Measurements from ENCODE around the gene SHROOM4. TPM values are rescaled to one million over a fixed set of nuclear protein-coding genes. Genes with fewer than 3 reads are reported as not detected.

Gene SHROOM4
- total RNA-seq, 1 experiment from 2014 or later = 7.1 TPM

GRCh38 chrX:50579955-50580354 lies 234.0 kb downstream of the SHROOM4 start:
- ATAC-seq (peak; percentile 69), DNase-seq (ENCODE audit: low spot score) (peak; percentile 31)
- Mint-ChIP-seq H3K27ac (no peak overlapping the region), H3K27me3 (ENCODE audit: low read depth) (peaks cover 87% of the 10 kb centered on the region), H3K4me3 (no peak overlapping the region), H3K36me3 (peaks cover 13% of the 10 kb centered on the region), H3K9me3 (peaks cover 13% of the 10 kb centered on the region), H3K4me1 (peaks cover 3% of the 10 kb centered on the region; the same call in 1 of the 2 replicates)
- TF ChIP-seq CTCF (IDR thresholded peaks at IDR 0.05) (peak; percentile 32; the same call in 1 of the 2 replicates), NFYB (CRISPR knock-in tag; conservative IDR thresholded peaks at IDR 0.05; ENCODE audit: low read depth) (no peak)
- POLR2A ChIA-PET = interaction anchor here (0.5 kb wide), 1 partner anchor 1224 kb away, joined by 5 read pairs; no protein-coding TSS in a partner anchor
- CTCF ChIA-PET = interaction anchor here (0.6 to 1.5 kb wide), 12 partner anchors 10 to 658 kb away, joined by 3 to 7 read pairs (median 4); partner anchors contain the start of gene CLCN5

- ATAC-seq = no peak
Observed at GRCh38 chrX:50577326-50577725, 236.7 kb downstream of the SHROOM4 start.

More at GRCh38 chrX:50577326-50577725, 236.7 kb downstream of the SHROOM4 start:
- H3K4me1 Mint-ChIP-seq = peaks cover 3% of the 10 kb centered on the region; the same call in 1 of the 2 replicates
- H3K4me3 Mint-ChIP-seq = no peak overlapping the region
- H3K9me3 Mint-ChIP-seq = no peaks in the 10 kb centered on the region
- peaks cover 61% of the 10 kb centered on the region for H3K27me3 Mint-ChIP-seq (ENCODE audit: low read depth)
- no peak overlapping the region for H3K27ac Mint-ChIP-seq
- TF ChIP-seq MLX (CRISPR knock-in tag; IDR thresholded peaks at IDR 0.05) (no peak), USF1 (CRISPR knock-in tag; IDR thresholded peaks at IDR 0.05) (no peak), ZNF317 (CRISPR knock-in tag; IDR thresholded peaks at IDR 0.05; ENCODE audit: borderline replicate concordance, low read depth) (no peak), ZNF232 (CRISPR knock-in tag; IDR thresholded peaks at IDR 0.05) (no peak), CREB1 (CRISPR knock-in tag; IDR thresholded peaks at IDR 0.05) (no peak), TP53 (CRISPR knock-in tag; IDR thresholded peaks at IDR 0.05) (no peak), GTF2I (CRISPR knock-in tag; conservative IDR thresholded peaks at IDR 0.05) (no peak), SMAD3 (CRISPR knock-in tag; IDR thresholded peaks at IDR 0.05; ENCODE audit: borderline replicate concordance) (no peak), ZNF138 (CRISPR knock-in tag; conservative IDR thresholded peaks at IDR 0.05) (no peak), MYBL2 (CRISPR knock-in tag; IDR thresholded peaks at IDR 0.05) (no peak), STAT6 (CRISPR knock-in tag; conservative IDR thresholded peaks at IDR 0.05; ENCODE audit: low read depth) (no peak), MXD4 (CRISPR knock-in tag; IDR thresholded peaks at IDR 0.05; ENCODE audit: borderline replicate concordance) (no peak), ATF3 (CRISPR knock-in tag; conservative IDR thresholded peaks at IDR 0.05) (no peak), CREM (CRISPR knock-in tag; IDR thresholded peaks at IDR 0.05) (no peak), USF2 (CRISPR knock-in tag; IDR thresholded peaks at IDR 0.05) (no peak), NR3C1 (CRISPR knock-in tag; conservative IDR thresholded peaks at IDR 0.05; ENCODE audit: low read depth) (no peak), ZNF263 (CRISPR knock-in tag; IDR thresholded peaks at IDR 0.05; ENCODE audit: low read depth) (no peak), OVOL2 (CRISPR knock-in tag; IDR thresholded peaks at IDR 0.05; ENCODE audit: borderline replicate concordance) (no peak), ARID4B (CRISPR knock-in tag; IDR thresholded peaks at IDR 0.05; ENCODE audit: borderline replicate concordance) (no peak)
- ChIA-PET CTCF (no interaction called here), POLR2A (no interaction called here)
- DNase-seq (ENCODE audit: low spot score) = no peak
- H3K36me3 Mint-ChIP-seq = no peaks in the 10 kb centered on the region

Measured in WTC11 (cell line).